Skeletal muscle cell (primary cell): ENCODE data around the gene AKT3.

Experiments used
- DNase-seq: peaks from one replicate; pipeline ENCODE4 v3.0.0-alpha.2; 2010; ENCODE audit warnings: low read depth
- H3K4me3 ChIP-seq: 2 replicates; pipeline ENCODE4 v1.5.1; 2011; ENCODE audit warnings: low read depth, mild to moderate bottlenecking, control low read depth, low read length, moderate library complexity

Gene AKT3

GRCh38 chr1:243465738-243466137, 384.3 kb downstream of the AKT3 start:
- no peak for DNase-seq
- H3K4me3 ChIP-seq, result no peak overlapping the region

GRCh38 chr1:243465081-243465480, 385.0 kb downstream of the AKT3 start:
- no peak for DNase-seq
- H3K4me3 ChIP-seq, result no peak overlapping the region

GRCh38 chr1:243462929-243463697, 386.9 kb downstream of the AKT3 start:
- no peak overlapping the region for H3K4me3 ChIP-seq
- no peak for DNase-seq

GRCh38 chr1:243461700-243462099, 388.3 kb downstream of the AKT3 start:
- DNase-seq, result no peak
- H3K4me3 ChIP-seq, result no peak overlapping the region

- no peak for DNase-seq
- no peak overlapping the region for H3K4me3 ChIP-seq
Measured at GRCh38 chr1:243459059-243459458, 391.0 kb downstream of the AKT3 start.

- no peak for DNase-seq
- H3K4me3 ChIP-seq, result no peak overlapping the region
Measured at GRCh38 chr1:243457363-243457982, 392.6 kb downstream of the AKT3 start.

- DNase-seq, result no peak
- H3K4me3 ChIP-seq, result no peak overlapping the region
Measured at GRCh38 chr1:243455760-243456651, 394.0 kb downstream of the AKT3 start.

GRCh38 chr1:243454328-243454997, 395.6 kb downstream of the AKT3 start:
- no peak for DNase-seq
- H3K4me3 ChIP-seq, result no peak overlapping the region

- H3K4me3 ChIP-seq, result no peak overlapping the region
- DNase-seq, result no peak
Measured at GRCh38 chr1:243452092-243452491, 398.0 kb downstream of the AKT3 start.

- no peak for DNase-seq
Measured at GRCh38 chr1:243449373-243449772, 400.7 kb downstream of the AKT3 start.

GRCh38 chr1:243447844-243448243, 402.2 kb downstream of the AKT3 start:
- no peak overlapping the region for H3K4me3 ChIP-seq
- DNase-seq, result no peak

More at GRCh38 chr1:243449373-243449772, 400.7 kb downstream of the AKT3 start:
- H3K4me3 ChIP-seq, result no peak overlapping the region

GRCh38 chr1:243447347-243447746, 402.7 kb downstream of the AKT3 start:
- no peak overlapping the region for H3K4me3 ChIP-seq
- DNase-seq, result peak; percentile 44

GRCh38 chr1:243443557-243443956, 406.5 kb downstream of the AKT3 start:
- no peak overlapping the region for H3K4me3 ChIP-seq

GRCh38 chr1:243441601-243442000, 408.4 kb downstream of the AKT3 start:
- H3K4me3 ChIP-seq, result no peak overlapping the region
- DNase-seq, result no peak

More at GRCh38 chr1:243443557-243443956, 406.5 kb downstream of the AKT3 start:
- DNase-seq, result no peak

GRCh38 chr1:243440406-243440805, 409.6 kb downstream of the AKT3 start:
- H3K4me3 ChIP-seq, result no peak overlapping the region
- no peak for DNase-seq

- DNase-seq, result no peak
- no peak overlapping the region for H3K4me3 ChIP-seq
Measured at GRCh38 chr1:243438815-243439214, 411.2 kb downstream of the AKT3 start.
